ENCODE measurements around the gene HOXD8. TPM values are rescaled to one million over a fixed set of nuclear protein-coding genes. Genes with fewer than 3 reads are reported as not detected.

The HOXD8 gene
- total RNA-seq, 1 donor from 2014 or later = 18.0 TPM

DNA sequence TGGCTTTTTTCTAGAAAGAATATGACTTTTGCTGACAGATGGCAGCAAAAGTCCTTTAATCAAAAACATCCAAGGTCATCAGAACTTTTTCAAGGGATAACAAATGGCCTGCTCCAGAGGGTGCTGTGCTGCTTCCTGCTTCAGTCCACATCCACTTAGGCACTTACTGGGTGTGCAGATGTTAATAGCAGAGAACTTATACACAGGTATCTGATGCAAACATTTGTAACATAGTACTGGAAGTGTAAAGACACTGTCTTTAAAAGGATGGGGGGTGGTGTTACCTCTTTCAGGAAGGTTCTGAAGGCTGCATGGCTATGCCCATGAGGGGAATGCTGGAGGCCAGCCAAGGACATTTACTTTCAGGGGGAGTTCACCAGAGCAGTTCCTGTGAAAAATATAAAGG, 5.5 kb downstream of the HOXD8 start:
- TF ChIP-seq, protein P1, sequence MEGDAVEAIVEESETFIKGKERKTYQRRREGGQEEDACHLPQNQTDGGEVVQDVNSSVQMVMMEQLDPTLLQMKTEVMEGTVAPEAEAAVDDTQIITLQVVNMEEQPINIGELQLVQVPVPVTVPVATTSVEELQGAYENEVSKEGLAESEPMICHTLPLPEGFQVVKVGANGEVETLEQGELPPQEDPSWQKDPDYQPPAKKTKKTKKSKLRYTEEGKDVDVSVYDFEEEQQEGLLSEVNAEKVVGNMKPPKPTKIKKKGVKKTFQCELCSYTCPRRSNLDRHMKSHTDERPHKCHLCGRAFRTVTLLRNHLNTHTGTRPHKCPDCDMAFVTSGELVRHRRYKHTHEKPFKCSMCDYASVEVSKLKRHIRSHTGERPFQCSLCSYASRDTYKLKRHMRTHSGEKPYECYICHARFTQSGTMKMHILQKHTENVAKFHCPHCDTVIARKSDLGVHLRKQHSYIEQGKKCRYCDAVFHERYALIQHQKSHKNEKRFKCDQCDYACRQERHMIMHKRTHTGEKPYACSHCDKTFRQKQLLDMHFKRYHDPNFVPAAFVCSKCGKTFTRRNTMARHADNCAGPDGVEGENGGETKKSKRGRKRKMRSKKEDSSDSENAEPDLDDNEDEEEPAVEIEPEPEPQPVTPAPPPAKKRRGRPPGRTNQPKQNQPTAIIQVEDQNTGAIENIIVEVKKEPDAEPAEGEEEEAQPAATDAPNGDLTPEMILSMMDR (conservative IDR thresholded peaks at IDR 0.05; ENCODE audit: low read depth, low read length) = peak; percentile 15
- H3K4me3 ChIP-seq (ENCODE audit: low read depth, low read length) = peak overlapping the region; percentile 10
- DNase-seq (ENCODE audit: low read depth) = no peak

DNA sequence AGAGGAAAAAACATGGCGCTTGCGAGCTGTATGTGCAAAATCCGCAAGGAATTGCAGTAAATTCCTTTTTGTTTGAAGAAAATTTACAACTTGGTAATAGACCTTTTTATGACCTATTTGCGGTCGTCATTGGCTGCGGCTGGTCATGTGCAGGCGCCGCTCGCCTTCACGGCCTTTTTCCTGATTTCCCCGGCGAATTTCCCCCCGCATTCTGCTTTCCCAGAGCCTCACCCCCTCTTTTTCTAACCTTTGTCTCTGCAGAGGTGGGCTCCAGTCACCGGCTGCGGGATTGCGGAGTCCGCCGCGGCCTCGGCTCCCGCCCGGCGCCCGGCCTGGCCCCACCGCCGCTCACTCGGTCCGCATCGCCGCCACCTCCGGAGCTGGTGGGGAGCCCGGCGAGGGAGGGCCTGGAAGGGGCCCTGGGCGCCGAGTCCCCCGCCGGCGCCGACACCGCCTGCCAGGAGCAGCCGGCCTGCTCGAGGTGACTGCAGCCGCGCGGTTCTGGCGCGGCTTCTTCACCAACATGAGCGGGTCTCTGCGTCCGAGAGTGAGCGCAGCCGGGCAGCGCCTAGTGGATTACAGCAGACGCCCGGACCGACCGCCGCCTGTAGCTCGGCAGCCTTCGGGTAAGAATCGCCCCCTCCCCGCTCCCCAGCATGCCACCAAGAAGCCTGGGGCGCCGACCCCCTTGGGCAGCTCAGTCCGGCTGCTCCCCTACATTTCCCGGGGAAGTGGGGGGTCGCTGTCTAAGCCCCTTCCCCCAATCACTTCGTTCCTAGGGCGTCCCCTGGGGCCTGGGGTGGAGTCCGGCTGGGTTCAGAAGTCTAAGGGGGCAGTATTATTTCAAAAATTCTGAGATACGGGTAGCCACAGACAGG, 7.1 kb downstream of the HOXD8 start:
- TF ChIP-seq, protein P1 (conservative IDR thresholded peaks at IDR 0.05; ENCODE audit: low read depth, low read length) = no peak
- peak overlapping the region; percentile 94 for H3K4me3 ChIP-seq (ENCODE audit: low read depth, low read length)
- no peak for DNase-seq (ENCODE audit: low read depth)

DNA sequence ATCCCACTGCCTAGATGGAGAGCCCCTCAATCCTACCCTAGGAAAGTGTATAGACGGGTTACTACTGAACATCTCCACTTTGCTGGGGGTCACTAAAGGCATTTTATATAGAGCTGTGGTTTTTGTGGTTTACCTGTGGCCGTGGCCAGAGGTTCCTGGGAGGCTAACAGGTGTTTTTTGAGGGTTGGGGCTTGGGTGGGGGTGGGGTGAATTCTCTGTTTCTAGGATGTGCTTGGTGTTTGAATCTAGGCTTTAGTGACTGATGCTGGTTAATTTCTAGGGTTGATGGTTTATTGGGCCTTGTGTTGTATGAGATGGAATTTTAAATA, 7.7 kb downstream of the HOXD8 start:
- no peak for DNase-seq (ENCODE audit: low read depth)
- TF ChIP-seq, protein P1 (conservative IDR thresholded peaks at IDR 0.05; ENCODE audit: low read depth, low read length) = no peak
- peak overlapping the region; percentile 94 for H3K4me3 ChIP-seq (ENCODE audit: low read depth, low read length)

DNA sequence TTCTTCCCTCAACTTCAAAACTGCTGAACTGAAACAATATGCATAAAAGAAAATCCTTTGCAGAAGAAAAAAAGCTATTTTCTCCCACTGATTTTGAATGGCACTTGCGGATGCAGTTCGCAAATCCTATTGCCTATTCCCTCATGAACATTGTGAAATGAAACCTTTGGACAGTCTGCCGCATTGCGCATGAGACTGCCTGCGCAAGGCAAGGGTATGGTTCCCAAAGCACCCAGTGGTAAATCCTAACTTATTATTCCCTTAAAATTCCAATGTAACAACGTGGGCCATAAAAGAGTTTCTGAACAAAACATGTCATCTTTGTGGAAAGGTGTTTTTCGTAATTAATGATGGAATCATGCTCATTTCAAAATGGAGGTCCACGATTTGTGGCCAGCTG, 8.4 kb downstream of the HOXD8 start:
- no peak for DNase-seq (ENCODE audit: low read depth)
- peak overlapping the region; percentile 94 for H3K4me3 ChIP-seq (ENCODE audit: low read depth, low read length)
- TF ChIP-seq, protein P1 (conservative IDR thresholded peaks at IDR 0.05; ENCODE audit: low read depth, low read length) = no peak

DNA sequence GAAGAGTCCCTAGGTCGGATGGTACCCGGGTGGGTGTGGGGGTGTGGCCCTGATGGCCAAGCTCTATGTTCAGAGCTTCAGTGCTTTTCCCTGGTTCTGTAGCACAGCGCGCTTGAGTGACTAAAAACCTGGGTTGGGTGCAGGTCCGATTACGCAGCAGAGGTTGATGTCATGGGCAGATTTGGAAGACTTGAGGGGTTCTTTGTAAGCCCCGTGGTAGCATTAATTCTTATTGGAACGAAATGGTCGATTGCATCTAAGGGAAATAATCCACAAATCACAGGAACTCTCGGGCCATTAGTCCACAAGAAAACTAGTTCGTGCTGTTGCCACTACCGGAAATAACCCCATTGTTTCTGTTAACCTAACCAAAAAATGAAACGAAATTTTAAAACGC, 9.0 kb downstream of the HOXD8 start:
- peak overlapping the region; percentile 94 for H3K4me3 ChIP-seq (ENCODE audit: low read depth, low read length)

DNA sequence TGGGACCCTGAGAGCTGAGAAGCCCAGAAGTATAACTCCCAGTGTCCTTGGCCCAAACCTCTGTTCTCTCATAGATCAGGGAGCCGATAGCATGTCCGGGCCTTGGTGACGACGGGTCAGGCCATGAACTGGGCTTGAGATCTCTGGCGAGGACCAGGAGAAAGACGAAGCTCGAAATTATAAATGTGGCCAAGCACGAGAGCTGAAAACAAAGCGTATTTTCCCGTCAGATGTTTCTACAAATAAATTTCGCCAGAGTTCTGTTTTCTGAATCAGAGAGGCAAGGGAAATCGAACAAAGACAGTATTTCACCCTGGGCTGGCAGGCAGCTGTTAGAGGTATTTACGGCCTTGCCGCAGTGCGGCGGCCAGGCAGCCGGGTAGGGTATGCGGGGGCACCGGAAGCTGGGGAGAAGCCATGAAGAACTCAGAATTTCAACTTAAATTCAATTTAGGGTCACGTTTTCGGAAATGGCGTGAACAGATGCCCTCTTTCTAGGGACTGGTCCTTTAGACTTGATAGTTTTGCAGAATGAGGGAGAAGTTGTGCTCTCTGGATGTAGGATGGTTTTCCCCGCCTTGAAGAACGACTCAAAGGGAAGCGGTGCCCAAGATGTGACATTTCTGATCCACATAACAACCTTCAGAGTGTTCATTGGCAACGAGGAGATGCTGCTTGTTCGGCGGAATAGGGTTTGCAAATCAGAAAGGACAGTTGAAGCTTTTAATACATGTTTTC, 9.6 kb downstream of the HOXD8 start:
- no peak for DNase-seq (ENCODE audit: low read depth)
- peak overlapping the region; percentile 94 for H3K4me3 ChIP-seq (ENCODE audit: low read depth, low read length)
- TF ChIP-seq, protein P1 (conservative IDR thresholded peaks at IDR 0.05; ENCODE audit: low read depth, low read length) = no peak

More for the DNA sequence above, 9.0 kb downstream of the HOXD8 start:
- TF ChIP-seq, protein P1 (conservative IDR thresholded peaks at IDR 0.05; ENCODE audit: low read depth, low read length) = no peak
- no peak for DNase-seq (ENCODE audit: low read depth)

All from epithelial cell of proximal tubule (primary cell).